Measurements from ENCODE around the gene RASSF5. TPM values are rescaled to one million over a fixed set of nuclear protein-coding genes. Genes with fewer than 3 reads are reported as not detected.

RASSF5 gene
- total and polyA plus RNA-seq, 10 of the 15 experiments (the other 5 are each of a cell fraction or from before 2014, with no cell fraction given): 14.0 to 89.6 (median 68.9) TPM

GRCh38 chr1:206570529-206570928 is 63.2 kb downstream of the RASSF5 start (continued):
- no peak for TF ChIP-seq MTA2 (IDR thresholded peaks at IDR 0.05; ENCODE audit: low read depth)
- TF ChIP-seq SIX5 (IDR thresholded peaks at IDR 0.05; ENCODE audit: low read depth, low read length, severe bottlenecking): no peak

- ChIA-PET RAD21 (ENCODE audit: unreplicated experiment) (interaction anchor here (3.7 kb wide), 1 partner anchor 18 kb away, joined by 22 read pairs; no protein-coding TSS in a partner anchor), SMC1A (ENCODE audit: uncharacterized antibody, unreplicated experiment) (interaction anchor here (0.5 to 1.5 kb wide), 5 partner anchors 9 to 152 kb away, joined by 3 to 8 read pairs (median 3); no protein-coding TSS in a partner anchor), CTCF (interaction anchor here (1.2 kb wide), 2 partner anchors 28 to 94 kb away, joined by 3 read pairs; no protein-coding TSS in a partner anchor), POLR2A (interaction anchor here (9.8 kb wide), 1 partner anchor 10 kb away, joined by 117 read pairs; no protein-coding TSS in a partner anchor)
- 97% methylated on average over 4 of the region's 4 CpGs for WGBS (ENCODE audit: insufficient coverage, insufficient replicate concordance, low lambda C conversion rate, missing lambda C conversion rate)
- peaks cover 3% of the 10 kb centered on the region; the same call in 1 of the 2 replicates for H4K20me1 ChIP-seq (ENCODE audit: control insufficient read depth, insufficient read depth)
- BruUV-seq (replicated peaks): no TSS peak
- intact Hi-C loops (cut with micrococcal nuclease; ENCODE audit: unreplicated experiment): no loop called here
- in situ Hi-C loops (cut with MboI): no loop called here
- no peak for ATAC-seq
- FAIRE-seq: no peak
- H3K4me3 ChIP-seq: no peak overlapping the region
- peaks cover 49% of the 10 kb centered on the region for H3K4me1 ChIP-seq (ENCODE audit: control insufficient read depth, insufficient read depth, low read length)
- no peak overlapping the region for H2AFZ ChIP-seq (ENCODE audit: control insufficient read depth, low read depth, low read length)
- no peak overlapping the region for H3K9ac ChIP-seq (ENCODE audit: control insufficient read depth, insufficient read depth, low read length)
- H3K79me2 ChIP-seq (ENCODE audit: control insufficient read depth, insufficient read depth, low read length): peaks cover 94% of the 10 kb centered on the region
- no peak overlapping the region for H3K27ac ChIP-seq (ENCODE audit: control insufficient read depth, insufficient read depth)
- no peaks in the 10 kb centered on the region for H3K27me3 ChIP-seq (replicated peaks in 1 of 2; ENCODE audit: control insufficient read depth in 2 of 2, insufficient read depth in 2 of 2, low read length in 1 of 2)
- H3K36me3 ChIP-seq (ENCODE audit: control insufficient read depth in 2 of 2, insufficient read depth in 2 of 2, low read length in 1 of 2): peaks cover 9 to 39% of the 10 kb centered on the region in 2 experiments
- no peak overlapping the region for H3K4me2 ChIP-seq (ENCODE audit: control insufficient read depth, insufficient read depth)
- TF ChIP-seq RBBP5 (conservative IDR thresholded peaks at IDR 0.05) (no peak), NKRF (conservative IDR thresholded peaks at IDR 0.05) (no peak), MTA2 (IDR thresholded peaks at IDR 0.05; ENCODE audit: low read depth) (no peak), ZNF622 (IDR thresholded peaks at IDR 0.05) (no peak), SRF (IDR thresholded peaks at IDR 0.05; ENCODE audit: low read depth in 2 of 2, low read length in 2 of 2) (no peak), YY1 (IDR thresholded peaks at IDR 0.05; ENCODE audit: low read depth, low read length) (no peak), ZNF207 (IDR thresholded peaks at IDR 0.05; ENCODE audit: borderline replicate concordance) (no peak)
- no peaks in the 10 kb centered on the region for H3K9me3 ChIP-seq (replicated peaks; ENCODE audit: control insufficient read depth, insufficient read depth, low read length)
- no peak for DNase-seq (ENCODE audit: low read depth, low spot score)
These were observed 65.5 kb downstream of the RASSF5 start for GRCh38 chr1:206572835-206573234.
